GM19025 (cell line): ENCODE results near the gene C16orf86.
"Not testable (repeated sequence)": the region's sequence is repeated elsewhere in the genome, so short reads cannot be mapped to it uniquely, and the experiment has no call there.

Experiments
- ATAC-seq: cut with Tn5 transposase; IDR thresholded peaks from one replicate; pipeline ENCODE4 v1.9.1; 2021; ENCODE audit warnings: mild to moderate bottlenecking, low read depth, moderate library complexity; ENCODE audit not compliant: unreplicated experiment

The C16orf86 gene

DNA sequence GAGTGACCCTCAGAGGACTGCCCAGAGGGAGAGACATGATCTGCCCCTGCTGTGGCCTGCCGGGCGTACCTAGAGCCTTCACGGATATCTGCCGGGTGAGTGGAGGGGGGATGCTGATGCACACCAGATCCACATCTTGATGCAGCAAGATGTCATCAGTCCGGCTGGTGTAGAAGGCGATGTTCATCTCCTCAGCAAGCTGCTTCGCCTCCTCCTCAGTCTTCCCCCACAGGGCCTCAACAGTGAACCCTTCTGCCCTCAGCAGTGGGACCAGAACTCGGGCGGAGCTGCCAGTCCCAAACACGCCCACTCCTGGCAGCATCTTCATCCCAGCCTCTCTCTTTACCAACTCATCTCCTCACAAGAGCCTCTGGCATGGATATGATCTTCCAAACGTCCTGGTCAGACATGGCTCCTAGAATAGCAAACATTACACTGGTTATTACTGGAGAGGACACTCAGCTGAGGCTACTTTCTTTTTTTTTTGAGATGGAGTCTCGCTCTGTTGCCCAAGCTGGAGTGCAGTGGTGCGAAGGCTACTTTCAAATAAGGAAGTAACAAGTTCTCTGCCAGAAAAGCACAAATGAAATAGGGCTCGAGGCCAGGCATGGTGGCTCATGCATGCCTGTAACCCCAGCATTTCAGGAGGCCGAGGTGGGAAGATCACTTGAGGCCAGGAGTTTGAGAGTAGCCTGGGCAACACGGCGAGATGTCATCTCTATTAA is 18.9 kb downstream of the C16orf86 start:
- no peak for ATAC-seq

DNA sequence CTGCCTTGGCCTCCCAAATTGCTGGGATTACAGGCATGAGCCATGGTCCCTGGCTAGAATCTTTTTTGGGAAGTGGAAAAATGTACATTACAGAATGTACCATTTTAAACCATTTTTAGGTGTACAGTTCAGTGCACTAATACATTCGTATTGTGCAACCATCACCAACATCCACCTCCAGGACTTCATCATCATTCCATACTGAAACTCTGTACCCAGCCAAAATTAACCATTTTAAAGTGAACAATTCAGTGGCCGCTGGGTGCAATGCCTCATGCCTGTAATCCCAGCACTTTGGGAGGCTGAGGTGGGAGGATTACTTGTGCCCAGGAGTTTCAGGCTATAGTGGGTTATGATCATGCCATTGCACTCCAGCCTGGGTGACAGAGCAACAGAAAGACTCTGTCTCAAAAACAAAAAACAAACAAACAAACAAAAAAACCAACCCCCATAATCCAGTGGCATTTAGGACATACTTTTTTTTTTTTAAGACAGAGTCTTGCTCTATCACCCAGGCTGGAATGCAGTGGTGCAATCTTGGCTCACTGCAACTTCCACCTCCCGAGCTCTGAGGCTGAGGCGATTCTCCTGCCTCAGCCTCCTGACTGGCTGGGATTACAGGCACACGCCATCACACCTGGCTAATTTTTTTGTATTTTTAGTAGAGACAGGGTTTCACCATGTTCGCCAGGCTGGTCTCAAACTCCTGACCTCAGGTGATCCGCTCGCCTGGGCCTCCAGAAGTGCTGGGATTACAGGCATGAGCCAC is 27.1 kb downstream of the C16orf86 start:
- not testable (repeated sequence) for ATAC-seq

DNA sequence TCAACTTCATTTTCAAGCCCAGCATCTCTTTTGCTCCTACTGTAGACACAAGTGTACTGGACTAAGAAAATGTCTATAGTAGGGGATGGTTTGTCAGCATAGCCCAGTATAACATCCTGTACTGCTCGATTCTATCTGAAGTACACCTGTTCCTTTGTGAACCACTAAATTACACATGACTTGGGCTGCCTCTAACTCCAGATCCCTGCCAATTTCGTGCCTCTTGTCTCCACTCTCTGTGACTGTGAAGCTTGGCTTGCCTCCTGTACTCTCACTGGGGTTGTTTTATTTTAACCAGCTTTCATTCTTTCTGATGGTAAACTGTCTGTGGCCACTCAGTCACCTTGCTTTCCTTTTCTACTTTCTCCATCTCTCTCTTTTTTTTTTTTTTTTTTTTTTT is 28.0 kb downstream of the C16orf86 start:
- ATAC-seq, result no peak

DNA sequence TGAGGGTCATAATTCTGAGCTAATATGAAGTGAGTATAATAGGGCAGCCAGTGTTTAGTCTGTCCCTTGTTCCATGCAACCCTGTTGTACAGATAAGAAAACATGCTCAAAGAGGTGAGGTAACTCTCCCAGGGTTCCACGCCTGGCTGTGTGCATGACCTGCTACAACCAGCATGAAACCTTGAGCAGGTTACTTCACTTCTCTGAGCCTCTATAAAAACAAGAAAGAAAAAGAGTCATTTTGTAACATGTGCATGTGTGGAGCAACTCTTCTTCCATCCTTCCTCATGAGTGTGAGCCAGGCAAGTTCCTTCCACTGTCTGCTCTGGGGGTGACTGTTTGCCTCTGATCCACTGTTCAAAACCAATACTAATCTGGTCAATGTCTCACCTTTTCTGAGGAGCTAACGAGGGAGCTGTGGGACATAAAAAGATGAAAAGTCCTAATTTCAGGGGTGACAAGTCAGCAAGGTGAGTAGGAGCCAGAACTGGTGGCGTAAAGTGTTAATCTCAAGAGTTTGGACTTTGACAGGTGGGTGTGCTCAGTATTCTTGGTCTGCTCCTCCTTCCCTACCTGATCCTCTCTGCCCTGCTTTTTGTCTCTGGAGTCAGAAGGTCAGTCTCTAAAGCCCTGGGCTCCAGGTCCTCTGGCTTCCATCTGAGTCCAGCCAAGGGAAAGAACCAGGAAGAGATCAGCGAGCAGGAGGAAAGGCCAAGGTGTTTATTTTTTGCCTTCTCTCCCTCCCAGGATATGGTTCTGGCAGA is 31.0 kb downstream of the C16orf86 start:
- no peak for ATAC-seq

DNA sequence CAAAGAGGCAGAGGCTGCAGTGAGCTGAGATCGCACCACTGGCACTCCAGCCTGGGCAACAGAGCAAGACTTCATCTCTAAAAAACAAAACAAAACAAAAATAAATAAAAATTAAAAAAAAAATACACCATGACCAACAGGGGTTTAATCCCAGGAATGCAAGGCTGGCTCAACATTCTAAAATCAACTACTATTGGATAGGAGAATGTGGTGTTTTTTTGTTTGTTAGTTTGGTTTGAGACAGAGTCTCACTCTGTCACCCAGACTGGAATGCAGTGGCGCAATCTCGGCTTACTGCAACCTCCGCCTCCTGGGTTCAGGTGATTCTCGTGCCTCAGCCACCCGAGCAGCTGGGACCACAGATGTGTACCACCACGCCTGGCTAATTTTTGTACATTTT is 32.7 kb downstream of the C16orf86 start:
- ATAC-seq, result no peak

DNA sequence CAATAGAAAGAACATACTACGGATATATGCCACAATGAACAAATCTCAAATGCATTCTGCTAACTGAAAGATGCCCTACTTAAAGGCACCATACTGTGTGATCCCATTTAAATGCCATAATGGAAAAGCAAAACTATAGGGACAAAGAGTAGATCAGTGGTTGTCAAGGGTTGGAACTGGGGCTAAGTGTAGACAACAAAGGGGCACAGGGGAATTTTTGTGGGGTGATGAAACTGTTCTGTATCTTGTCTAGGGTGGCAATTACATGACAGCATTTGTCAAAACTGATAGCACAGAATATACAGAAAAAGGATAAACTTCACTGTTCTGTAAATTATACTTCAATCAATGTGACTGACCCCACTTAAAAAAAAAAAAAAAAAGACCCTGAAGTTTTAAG is 34.8 kb downstream of the C16orf86 start:
- ATAC-seq, result no peak

DNA sequence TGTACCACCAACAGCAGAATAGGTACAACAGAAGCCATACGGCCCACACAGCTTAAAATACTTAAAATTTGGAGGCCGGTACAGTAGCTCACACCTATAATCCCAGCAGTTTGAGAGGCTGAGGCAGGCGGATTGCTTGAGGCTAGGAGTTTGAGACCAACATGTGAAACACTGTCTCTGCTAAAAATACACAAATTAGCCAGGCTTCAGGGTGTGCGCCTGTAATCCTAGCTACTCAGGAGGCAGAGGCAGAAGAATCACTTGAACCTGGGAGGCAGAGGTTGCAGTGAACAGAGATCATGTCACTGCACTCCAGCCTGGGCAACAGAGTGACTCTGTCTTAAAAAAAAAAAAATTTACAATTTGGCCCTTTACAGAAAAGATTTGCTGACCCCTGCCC is 35.5 kb downstream of the C16orf86 start:
- no peak for ATAC-seq

DNA sequence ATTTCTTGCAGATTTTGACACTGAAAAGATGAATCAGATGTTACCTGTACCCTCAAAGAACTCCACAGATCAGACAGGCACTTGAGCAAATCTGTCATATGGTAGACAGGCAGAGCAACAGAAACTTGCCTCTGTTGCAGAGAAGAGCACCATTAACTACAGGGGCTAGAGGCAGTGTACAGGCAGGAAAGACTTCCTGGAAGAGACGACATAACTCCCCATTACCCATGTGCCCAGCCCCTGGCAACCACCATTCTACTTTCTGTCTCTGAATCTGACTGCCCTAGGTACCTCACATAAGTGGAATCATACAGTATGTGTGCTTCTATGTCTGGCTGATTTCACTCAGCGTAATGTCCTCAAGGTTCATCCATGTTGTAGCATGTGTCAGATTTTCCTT is 37.0 kb downstream of the C16orf86 start:
- no peak for ATAC-seq

DNA sequence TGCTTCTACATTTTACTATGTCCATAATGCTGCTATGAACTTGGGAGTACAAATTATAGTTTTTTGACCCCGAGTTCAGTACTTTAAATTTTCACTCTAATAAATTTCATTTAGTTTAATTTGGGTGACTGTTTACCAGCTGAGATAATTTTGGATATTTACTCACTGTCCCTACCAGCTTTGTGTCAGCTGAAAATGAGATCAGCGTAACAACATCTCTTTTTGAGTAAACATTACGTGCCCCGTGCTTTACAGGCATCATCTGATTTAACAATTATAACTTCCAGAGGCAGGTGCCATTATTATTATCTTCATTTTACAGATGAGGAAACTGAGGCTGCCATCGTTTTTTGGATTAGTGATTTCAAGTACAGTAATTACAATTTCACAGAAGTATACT is 37.5 kb downstream of the C16orf86 start:
- ATAC-seq, result no peak

DNA sequence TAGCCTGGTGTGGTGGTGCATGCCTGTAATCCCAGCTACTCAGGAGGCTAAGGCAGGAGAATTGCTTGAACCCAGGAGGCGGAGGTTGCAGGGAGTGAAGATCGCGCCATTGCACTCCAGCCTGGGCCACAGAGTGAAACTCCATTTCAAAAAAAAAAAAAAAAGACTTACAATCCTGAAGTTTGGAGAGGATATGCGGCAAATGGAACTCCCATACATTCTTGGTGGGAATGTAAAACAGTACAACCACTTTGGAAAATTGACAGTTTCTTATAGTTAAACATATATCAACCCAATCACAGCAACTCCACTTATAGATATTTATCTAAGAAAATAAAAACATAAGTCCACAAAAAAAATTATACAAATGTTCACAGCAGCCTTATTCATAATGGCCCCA is 40.6 kb downstream of the C16orf86 start:
- ATAC-seq, result no peak

DNA sequence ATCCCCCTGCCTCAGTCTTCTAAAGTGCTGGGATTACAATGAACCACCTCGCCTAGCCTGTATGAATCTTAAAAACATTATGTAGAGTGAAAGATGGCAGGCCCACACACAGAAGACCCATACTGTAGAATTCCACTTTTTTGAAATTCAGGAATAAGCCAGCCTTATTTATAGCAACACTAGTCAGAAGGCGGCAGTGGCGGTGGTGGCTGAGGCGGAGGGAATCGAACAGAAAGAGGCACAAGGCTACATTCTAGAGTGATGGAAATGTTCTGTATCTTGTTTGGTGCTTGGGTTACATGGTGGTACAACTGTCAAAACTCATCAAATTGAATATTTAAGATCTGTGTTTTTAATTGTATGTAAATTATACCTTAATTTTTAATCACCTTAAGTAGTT is 41.2 kb downstream of the C16orf86 start:
- ATAC-seq, result no peak

DNA sequence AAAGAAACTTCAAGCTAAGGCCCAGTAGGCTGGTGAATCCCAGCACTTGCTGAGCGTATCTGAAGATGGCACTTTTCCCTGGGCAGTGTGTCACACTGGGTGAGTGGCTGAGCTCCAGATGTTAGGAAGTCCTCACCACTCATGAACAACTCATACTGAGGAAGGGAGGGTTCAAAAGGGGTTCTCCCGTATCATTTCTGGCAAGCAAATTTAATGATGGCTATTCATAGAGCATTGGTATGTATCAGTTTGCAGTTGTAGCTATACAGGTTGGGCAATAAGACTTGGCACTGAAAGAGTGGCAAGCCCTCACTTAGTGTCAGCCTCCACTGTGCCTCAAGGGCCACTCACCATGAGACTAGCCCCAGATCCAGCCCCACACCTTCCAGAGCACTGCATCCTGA is 41.8 kb downstream of the C16orf86 start:
- ATAC-seq, result no peak

DNA sequence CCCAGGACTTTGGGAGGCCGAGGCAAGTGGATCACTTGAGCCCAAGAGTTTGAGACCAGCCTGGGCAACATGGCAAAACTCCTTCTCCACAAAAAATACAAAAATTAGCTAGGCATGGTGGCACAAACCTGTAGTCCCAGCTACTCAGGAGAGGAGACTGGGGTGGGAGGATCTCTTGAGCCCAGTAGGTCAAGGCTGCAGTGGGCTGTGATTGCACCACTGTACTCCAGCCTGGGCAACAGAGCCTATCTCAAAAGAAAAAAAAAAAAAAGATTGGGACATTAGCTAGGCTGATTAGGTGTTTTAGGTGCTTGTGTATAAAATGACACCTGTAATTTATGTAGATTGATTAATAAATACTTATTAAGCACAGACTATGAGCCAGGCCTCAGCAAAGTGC is 42.4 kb downstream of the C16orf86 start:
- ATAC-seq, result no peak

DNA sequence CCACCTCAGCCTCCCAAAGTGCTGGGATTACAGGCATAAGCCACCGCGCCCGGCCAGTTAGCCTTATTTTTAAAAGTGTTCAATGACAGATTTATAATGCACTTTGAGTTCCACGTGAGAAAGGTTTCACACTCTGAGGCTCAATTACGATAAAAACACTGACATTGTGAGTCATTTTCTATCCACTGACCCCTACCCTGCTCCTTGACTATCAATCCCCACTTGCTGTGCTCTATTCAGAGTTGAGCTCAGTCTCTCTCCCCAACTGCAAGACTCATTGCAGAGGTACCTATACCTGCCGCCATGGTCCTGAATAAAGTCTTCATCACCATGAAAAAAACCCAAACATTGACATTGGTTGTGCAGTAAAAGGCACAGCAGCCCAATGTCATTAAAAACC is 44.0 kb downstream of the C16orf86 start:
- ATAC-seq, result no peak

DNA sequence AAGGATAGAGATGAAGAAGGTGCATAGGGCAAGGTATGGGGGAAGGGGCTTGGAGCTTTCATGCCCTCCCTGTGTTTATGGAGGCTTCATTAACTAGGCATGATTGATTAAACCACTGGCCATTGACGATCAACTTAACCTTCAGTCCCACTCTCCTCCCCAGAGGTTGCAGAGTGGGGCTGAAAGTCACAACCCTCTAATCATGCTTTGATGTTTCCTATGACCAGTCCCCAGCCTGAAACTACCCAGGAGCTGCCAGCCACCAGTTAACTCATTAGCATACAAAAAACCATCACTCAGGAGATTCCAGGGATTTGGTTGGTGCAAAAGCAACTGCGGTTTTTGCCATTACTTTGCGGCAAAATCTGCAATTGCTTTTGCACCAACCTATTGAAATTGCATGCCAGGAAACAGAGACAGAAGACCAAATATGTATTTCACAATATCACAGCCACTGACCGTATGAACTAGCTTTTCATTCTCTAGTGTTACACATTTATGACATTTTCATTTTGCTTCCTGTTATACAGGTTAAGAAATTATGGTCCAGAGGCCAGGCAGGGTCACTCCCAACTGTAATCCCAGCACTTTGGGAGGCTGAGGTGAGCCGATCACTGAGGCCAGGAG is 47.1 kb downstream of the C16orf86 start:
- no peak for ATAC-seq

DNA sequence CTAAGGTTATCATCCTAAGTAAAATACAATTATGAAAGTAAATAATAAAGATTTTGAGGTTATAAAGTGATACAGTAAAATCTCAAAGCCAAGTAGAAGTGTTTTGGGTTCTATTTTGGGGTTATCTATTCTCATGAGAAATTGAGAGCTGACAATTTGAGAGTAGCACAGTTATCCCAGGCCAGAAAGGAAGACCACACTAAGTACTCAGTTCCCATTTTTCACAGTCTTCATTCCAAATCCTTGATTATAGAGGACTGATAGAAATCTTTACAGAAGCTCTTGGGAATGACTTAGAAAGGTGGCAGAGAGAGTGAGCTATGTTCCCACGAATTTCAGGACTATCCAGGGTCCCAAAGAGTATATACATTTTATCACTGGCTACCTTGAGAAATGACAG is 47.9 kb downstream of the C16orf86 start:
- ATAC-seq, result no peak

DNA sequence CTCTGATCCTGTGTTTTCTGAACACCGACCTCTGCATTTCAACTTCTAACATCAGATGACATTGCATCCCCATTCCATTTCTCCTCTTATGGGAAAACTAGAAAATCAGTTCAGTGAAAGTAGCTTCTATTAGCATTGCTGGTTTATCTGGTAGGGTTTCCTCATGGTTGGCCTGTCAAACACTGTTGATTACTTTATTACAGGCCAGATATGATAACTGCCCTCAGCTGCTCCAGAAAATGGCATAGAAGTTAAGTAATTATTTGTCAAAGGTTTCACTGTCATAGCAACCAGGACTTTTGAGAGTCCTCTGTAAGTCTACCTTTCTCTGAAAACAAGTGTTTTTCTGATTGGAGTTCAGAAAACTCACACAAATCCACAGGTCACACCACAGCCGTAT is 49.5 kb downstream of the C16orf86 start:
- ATAC-seq, result no peak
